Natural killer cell treated with Interleukin-12 subunit alpha and Interleukin-12 subunit beta and Interleukin-15 and Interleukin-18, amount 100 ng/mL, for 72 hours (primary cell): ENCODE measurements around the gene AUTS2. TPM values are rescaled to one million over a fixed set of nuclear protein-coding genes. Genes with fewer than 3 reads are reported as not detected.

ENCODE experiments used
- ATAC-seq, 2 donors: fragments of 150-1000 bp; cut with Tn5 transposase in 1 of 2; sonication (Bioruptor Pico), chemical (Tn5 transposase) in 1 of 2; 2 replicates each; pipeline ENCODE4 v1.10.0; 2021
- DNase-seq: peaks from one replicate; pipeline ENCODE4 v3.0.0; 2022; ENCODE audit warnings: low spot score
- H3K27ac Mint-ChIP-seq, 2 donors: 1 replicate in 1 of 2; 2 replicates in 1 of 2; pipeline ENCODE4 v1.8.0; 2022; ENCODE audit warnings: mixed read lengths in 2 of 2, mild to moderate bottlenecking in 1 of 2, moderate library complexity in 1 of 2
- H3K27me3 Mint-ChIP-seq, 2 donors: 1 replicate in 1 of 2; 2 replicates in 1 of 2; pipeline ENCODE4 v1.8.0; 2022; ENCODE audit warnings: mixed read lengths in 2 of 2
- H3K36me3 Mint-ChIP-seq: one replicate; pipeline ENCODE4 v1.8.0; 2022; ENCODE audit warnings: mixed read lengths
- H3K4me1 Mint-ChIP-seq, 2 donors: 1 replicate in 1 of 2; 2 replicates in 1 of 2; pipeline ENCODE4 v1.8.0; 2022; ENCODE audit warnings: low read depth in 2 of 2, mixed read lengths in 2 of 2, mild to moderate bottlenecking in 1 of 2
- H3K4me3 Mint-ChIP-seq: one replicate; pipeline ENCODE4 v1.8.0; 2022; ENCODE audit warnings: mixed read lengths
- H3K9me3 Mint-ChIP-seq: 2 replicates; pipeline ENCODE4 v1.8.0; 2022; ENCODE audit warnings: mixed read lengths
- total RNA-seq, 2 donors: library from RNA; stranded (reverse); gene quantifications; one replicate each; pipeline ENCODE4 v1.2.3, GENCODE V29; 2022

AUTS2 gene
- total RNA-seq, 2 donors from 2014 or later: 14.3 to 43.0 TPM

DNA sequence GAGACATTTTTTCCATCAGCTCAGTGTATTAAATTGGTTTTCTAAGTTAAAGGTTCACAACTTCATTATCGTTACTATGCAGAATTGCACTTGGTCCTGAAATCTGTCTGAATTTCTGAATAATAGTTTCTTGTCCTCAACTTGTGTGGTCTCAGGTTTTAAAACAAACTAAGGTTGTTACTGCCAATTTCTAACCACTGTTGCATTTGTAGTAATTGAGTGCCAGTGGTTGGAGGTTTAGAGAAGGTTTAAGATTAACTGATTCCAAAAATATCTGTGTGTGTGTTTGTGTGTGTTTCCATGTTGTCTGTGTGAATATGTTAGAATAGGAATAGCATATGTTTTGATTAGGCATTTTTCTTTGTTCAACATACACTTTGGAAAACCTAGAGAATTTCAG is 395.9 kb downstream of the AUTS2 start:
- no peak for DNase-seq

GRCh38 chr7:69994886-69995542 is 396.7 kb downstream of the AUTS2 start:
- Mint-ChIP-seq H3K4me1 (peaks cover 5 to 10% of the 10 kb centered on the region in 2 donors), H3K4me3 (no peak overlapping the region), H3K9me3 (no peaks in the 10 kb centered on the region), H3K27ac (no peak overlapping the region), H3K36me3 (no peaks in the 10 kb centered on the region), H3K27me3 (peaks cover 0 to 11% of the 10 kb centered on the region in 2 donors)
- ATAC-seq (no peak), DNase-seq (no peak)

More for the DNA sequence above, 395.9 kb downstream of the AUTS2 start:
- H3K27me3 Mint-ChIP-seq: peaks cover 0 to 13% of the 10 kb centered on the region in 2 donors
- no peak overlapping the region for H3K4me3 Mint-ChIP-seq
- H3K9me3 Mint-ChIP-seq: no peaks in the 10 kb centered on the region
- H3K36me3 Mint-ChIP-seq: no peaks in the 10 kb centered on the region
- H3K4me1 Mint-ChIP-seq: peaks cover 5 to 10% of the 10 kb centered on the region in 2 donors
- no peak for ATAC-seq
- no peak overlapping the region for H3K27ac Mint-ChIP-seq

- peaks cover 0 to 3% of the 10 kb centered on the region in 2 donors for H3K27me3 Mint-ChIP-seq
Observed at GRCh38 chr7:69996121-69996520, 397.8 kb downstream of the AUTS2 start.

GRCh38 chr7:70000737-70001348 is 402.6 kb downstream of the AUTS2 start:
- ATAC-seq (no peak), DNase-seq (no peak)
- H3K4me3 Mint-ChIP-seq: no peak overlapping the region
- no peaks in the 10 kb centered on the region for H3K36me3 Mint-ChIP-seq
- H3K9me3 Mint-ChIP-seq: no peaks in the 10 kb centered on the region
- H3K27me3 Mint-ChIP-seq: peaks cover 0 to 3% of the 10 kb centered on the region in 2 donors
- H3K4me1 Mint-ChIP-seq: peaks cover 0 to 3% of the 10 kb centered on the region in 2 donors
- H3K27ac Mint-ChIP-seq: no peak overlapping the region

More at GRCh38 chr7:69996121-69996520, 397.8 kb downstream of the AUTS2 start:
- Mint-ChIP-seq H3K27ac (no peak overlapping the region), H3K9me3 (no peaks in the 10 kb centered on the region), H3K4me3 (no peak overlapping the region), H3K36me3 (no peaks in the 10 kb centered on the region), H3K4me1 (peaks cover 5 to 10% of the 10 kb centered on the region in 2 donors)
- ATAC-seq: no peak
- no peak for DNase-seq

- Mint-ChIP-seq H3K4me3 (no peak overlapping the region), H3K4me1 (peaks cover 0 to 8% of the 10 kb centered on the region in 2 donors), H3K27me3 (peaks cover 0 to 3% of the 10 kb centered on the region in 2 donors), H3K36me3 (no peaks in the 10 kb centered on the region), H3K9me3 (no peaks in the 10 kb centered on the region), H3K27ac (no peak overlapping the region)
- ATAC-seq: no peak
- DNase-seq: no peak
Observed at GRCh38 chr7:70005480-70005879, 407.2 kb downstream of the AUTS2 start.

GRCh38 chr7:70005891-70006260 is 407.6 kb downstream of the AUTS2 start:
- H3K36me3 Mint-ChIP-seq: no peaks in the 10 kb centered on the region
- peaks cover 0 to 8% of the 10 kb centered on the region in 2 donors for H3K4me1 Mint-ChIP-seq
- ATAC-seq (no peak), DNase-seq (no peak)
- no peak overlapping the region for H3K4me3 Mint-ChIP-seq
- peaks cover 0 to 3% of the 10 kb centered on the region in 2 donors for H3K27me3 Mint-ChIP-seq
- no peak overlapping the region for H3K27ac Mint-ChIP-seq
- no peaks in the 10 kb centered on the region for H3K9me3 Mint-ChIP-seq

- Mint-ChIP-seq H3K27me3 (peaks cover 0 to 3% of the 10 kb centered on the region in 2 donors), H3K4me3 (no peak overlapping the region), H3K4me1 (peaks cover 0 to 8% of the 10 kb centered on the region in 2 donors), H3K27ac (no peak overlapping the region), H3K36me3 (no peaks in the 10 kb centered on the region), H3K9me3 (no peaks in the 10 kb centered on the region)
- DNase-seq (no peak), ATAC-seq (no peak)
Observed at GRCh38 chr7:70006261-70006920, 408.1 kb downstream of the AUTS2 start.

GRCh38 chr7:70008466-70008865 is 410.2 kb downstream of the AUTS2 start:
- H3K9me3 Mint-ChIP-seq: no peaks in the 10 kb centered on the region
- H3K4me1 Mint-ChIP-seq: peaks cover 0 to 8% of the 10 kb centered on the region in 2 donors
- no peak for DNase-seq
- no peak overlapping the region for H3K4me3 Mint-ChIP-seq
- H3K27ac Mint-ChIP-seq: no peak overlapping the region
- no peak for ATAC-seq
- H3K36me3 Mint-ChIP-seq: no peaks in the 10 kb centered on the region
- H3K27me3 Mint-ChIP-seq: peaks cover 3 to 5% of the 10 kb centered on the region in 2 donors

GRCh38 chr7:70014472-70015177 is 416.4 kb downstream of the AUTS2 start:
- H3K4me1 Mint-ChIP-seq: no peaks in the 10 kb centered on the region
- DNase-seq: no peak
- H3K4me3 Mint-ChIP-seq: no peak overlapping the region
- peaks cover 3 to 15% of the 10 kb centered on the region in 2 donors for H3K27me3 Mint-ChIP-seq
- no peaks in the 10 kb centered on the region for H3K9me3 Mint-ChIP-seq
- ATAC-seq: no peak
- H3K27ac Mint-ChIP-seq: no peak overlapping the region
- no peaks in the 10 kb centered on the region for H3K36me3 Mint-ChIP-seq

DNA sequence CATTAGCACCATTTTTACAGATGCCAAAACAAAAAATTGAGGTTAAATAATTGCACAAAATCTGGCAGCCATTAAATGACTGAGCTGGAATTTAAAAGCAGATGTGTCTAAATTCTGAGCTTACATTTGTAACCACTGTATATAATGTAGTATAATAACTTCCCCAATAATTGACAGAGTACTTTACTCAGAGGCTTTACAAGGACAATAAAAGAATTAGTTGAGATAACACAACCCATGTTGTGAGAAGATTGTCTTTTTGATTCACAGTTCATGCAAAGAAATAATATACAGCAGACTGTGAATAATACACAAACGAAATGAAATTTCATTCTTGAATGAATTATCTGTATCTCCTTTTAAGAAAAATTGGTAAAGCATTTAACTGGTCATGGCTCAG is 417.1 kb downstream of the AUTS2 start:
- ATAC-seq (no peak), DNase-seq (no peak)
- Mint-ChIP-seq H3K4me1 (no peaks in the 10 kb centered on the region), H3K4me3 (no peak overlapping the region), H3K27me3 (peaks cover 3 to 15% of the 10 kb centered on the region in 2 donors), H3K9me3 (no peaks in the 10 kb centered on the region), H3K36me3 (no peaks in the 10 kb centered on the region), H3K27ac (no peak overlapping the region)

DNA sequence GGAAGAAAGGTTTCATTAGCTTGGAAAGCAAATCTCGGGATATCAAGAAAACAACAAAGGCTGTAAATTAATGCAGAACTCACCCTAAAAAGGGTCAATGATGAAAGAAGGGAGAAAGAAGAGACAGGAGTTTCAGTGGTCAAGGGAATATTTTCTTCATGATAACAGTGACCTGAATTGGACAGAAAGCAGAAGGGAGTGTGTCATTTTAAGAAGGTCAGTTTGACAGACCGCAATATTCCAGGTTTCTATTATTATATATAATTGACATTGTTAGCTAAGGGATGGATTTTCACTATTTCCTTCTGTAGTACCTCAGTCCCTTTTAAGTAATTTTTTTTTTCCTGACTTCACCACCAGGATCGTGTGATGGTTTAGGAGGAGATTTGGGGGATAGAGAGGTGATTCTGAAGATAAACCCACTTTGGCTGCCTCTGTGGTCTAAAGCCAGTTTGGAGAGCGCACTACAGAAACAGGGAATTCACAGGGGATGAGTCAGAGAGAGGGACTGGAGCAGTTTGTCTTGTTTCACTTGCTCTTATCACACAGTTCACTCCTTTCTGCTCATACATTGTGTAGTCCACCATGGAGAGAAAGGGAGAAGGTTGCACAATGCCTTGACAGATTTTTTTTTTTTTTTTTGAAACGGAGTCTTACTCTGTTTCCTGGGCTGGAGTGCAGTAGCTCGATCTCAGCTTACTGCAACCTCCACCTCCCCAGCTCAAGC is 417.9 kb downstream of the AUTS2 start:
- Mint-ChIP-seq H3K27ac (no peak overlapping the region), H3K4me3 (no peak overlapping the region), H3K27me3 (peaks cover 3 to 15% of the 10 kb centered on the region in 2 donors), H3K36me3 (no peaks in the 10 kb centered on the region), H3K9me3 (no peaks in the 10 kb centered on the region), H3K4me1 (no peaks in the 10 kb centered on the region)
- no peak for DNase-seq
- ATAC-seq: no peak

GRCh38 chr7:70017357-70017756 is 419.1 kb downstream of the AUTS2 start:
- no peak for DNase-seq
- ATAC-seq: no peak
- no peak overlapping the region for H3K27ac Mint-ChIP-seq
- no peak overlapping the region for H3K4me3 Mint-ChIP-seq
- H3K9me3 Mint-ChIP-seq: no peaks in the 10 kb centered on the region
- H3K4me1 Mint-ChIP-seq: no peaks in the 10 kb centered on the region
- H3K36me3 Mint-ChIP-seq: no peaks in the 10 kb centered on the region
- peaks cover 3 to 14% of the 10 kb centered on the region in 2 donors for H3K27me3 Mint-ChIP-seq

DNA sequence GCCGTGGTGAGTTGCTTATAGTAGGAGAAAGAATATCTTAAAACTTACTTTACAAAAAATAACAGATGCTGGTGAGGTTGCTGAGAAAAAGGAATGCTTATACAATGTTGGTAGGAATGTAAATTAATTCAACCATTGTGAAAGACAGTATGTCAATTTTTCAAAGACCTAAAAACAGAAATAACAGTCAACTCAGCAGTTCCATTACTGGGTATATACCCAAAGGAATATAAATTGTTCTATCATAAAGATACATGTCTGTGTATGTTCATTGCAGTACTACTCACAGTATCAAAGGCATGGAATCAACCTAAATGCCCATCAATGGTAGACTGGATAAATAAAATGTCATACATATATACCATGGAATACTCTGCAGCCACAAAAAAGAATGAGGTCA is 420.4 kb downstream of the AUTS2 start:
- DNase-seq (no peak), ATAC-seq (no peak)
- Mint-ChIP-seq H3K4me1 (no peaks in the 10 kb centered on the region), H3K36me3 (no peaks in the 10 kb centered on the region), H3K27ac (no peak overlapping the region), H3K9me3 (no peaks in the 10 kb centered on the region), H3K4me3 (no peak overlapping the region), H3K27me3 (peaks cover 5 to 10% of the 10 kb centered on the region in 2 donors)
